K562 (cell line): ENCODE results near the gene ACAT2. TPM values are rescaled to one million over a fixed set of nuclear protein-coding genes. Genes with fewer than 3 reads are reported as not detected.

Source experiments
- BACH1 ChIP-seq: fragments of 200-800 bp; sonication (Bioruptor generic); IDR thresholded peaks from 2 replicates; pipeline ENCODE4 v1.6.1; 2016; ENCODE audit warnings: missing genetic modification characterization, missing compliant biosample characterization
- CBX2 ChIP-seq: fragments of 200-600 bp; sonication (generic); IDR thresholded peaks from one replicate; pipeline ENCODE4 v1.6.1; 2012; ENCODE audit warnings: mild to moderate bottlenecking, low read length, inconsistent platforms; ENCODE audit not compliant: insufficient read depth, poor library complexity, severe bottlenecking
- DDX20 ChIP-seq: fragments of 450-650 bp; IDR thresholded peaks from 2 replicates; pipeline ENCODE4 v1.6.1; 2016; ENCODE audit warnings: missing genetic modification characterization, low read depth, mild to moderate bottlenecking, missing compliant biosample characterization, moderate library complexity
- DPF2 ChIP-seq: fragments of 450-650 bp; IDR thresholded peaks from 2 replicates; pipeline ENCODE4 v1.6.1; 2016
- FOXA3 ChIP-seq, 2 experiments: fragments of 450-650 bp in 1 of 2; sonication (generic) in 1 of 2; formaldehyde crosslinking; IDR thresholded peaks in 1 of 2; conservative IDR thresholded peaks in 1 of 2; 2 replicates each; pipeline versions ENCODE4 v1.4.0 to v1.8.0; 2020 to 2022; ENCODE audit warnings: mild to moderate bottlenecking in 2 of 2, missing genetic modification reagents in 1 of 2
- GTF2E2 ChIP-seq: fragments of 200-800 bp; sonication (Bioruptor generic); IDR thresholded peaks from 2 replicates; pipeline ENCODE4 v1.6.1; 2016; ENCODE audit warnings: missing genetic modification characterization, missing compliant biosample characterization
- HDAC8 ChIP-seq: fragments of 450-650 bp; IDR thresholded peaks from 2 replicates; pipeline ENCODE4 v1.6.1; 2016; ENCODE audit warnings: mild to moderate bottlenecking, missing genetic modification characterization, moderate library complexity, missing compliant biosample characterization
- HOXB6 ChIP-seq: fragments of 250-450 bp; sonication (Bioruptor Pico); IDR thresholded peaks from 2 replicates; pipeline ENCODE4 v1.5.1; 2022; ENCODE audit warnings: mild to moderate bottlenecking, borderline replicate concordance
- NCOA1 ChIP-seq: fragments of 450-650 bp; IDR thresholded peaks from 2 replicates; pipeline ENCODE4 v1.6.1; 2016; ENCODE audit warnings: low read depth
- NFYB ChIP-seq: IDR thresholded peaks from 2 replicates; pipeline ENCODE4 v1.6.1; 2011; ENCODE audit warnings: mild to moderate bottlenecking, moderate library complexity; ENCODE audit not compliant: insufficient read length; ENCODE audit errors: extremely low read depth
- NR2C2 ChIP-seq, 2 experiments: fragments of 200-800 bp in 1 of 2; sonication (Bioruptor generic) in 1 of 2; sonication (generic) in 1 of 2; formaldehyde crosslinking in 1 of 2; IDR thresholded peaks; 2 replicates each; pipeline versions ENCODE4 v1.6.1 to v1.8.0; 2016 to 2022; ENCODE audit warnings: mild to moderate bottlenecking in 1 of 2, missing compliant biosample characterization in 1 of 2, missing genetic modification characterization in 1 of 2, missing genetic modification reagents in 1 of 2
- RBFOX2 ChIP-seq: fragments of 200-400 bp; formaldehyde crosslinking; IDR thresholded peaks from 2 replicates; pipeline ENCODE4 v1.6.1; 2017; ENCODE audit warnings: low read depth, mild to moderate bottlenecking, low read length, moderate library complexity
- RNF2 ChIP-seq: sonication (generic); IDR thresholded peaks from 2 replicates; pipeline ENCODE4 v1.6.1; 2016
- SIX5 ChIP-seq, 2 experiments: IDR thresholded peaks; 2 replicates each; pipeline ENCODE4 v1.6.1; 2011; ENCODE audit warnings: low read length in 2 of 2, borderline replicate concordance in 1 of 2, low read depth in 1 of 2, mild to moderate bottlenecking in 1 of 2, moderate library complexity in 1 of 2; ENCODE audit not compliant: insufficient read depth in 1 of 2
- YY1 ChIP-seq, 3 experiments: IDR thresholded peaks; 2 replicates each; pipeline ENCODE4 v1.6.1; 2011; ENCODE audit warnings: low read length in 2 of 3, mild to moderate bottlenecking in 2 of 3, moderate library complexity in 2 of 3, borderline replicate concordance in 1 of 3, control low read depth in 1 of 3, low read depth in 1 of 3; ENCODE audit not compliant: insufficient read depth in 3 of 3, insufficient replicate concordance in 2 of 3, control insufficient read depth in 1 of 3, insufficient read length in 1 of 3; ENCODE audit errors: extremely low read depth in 1 of 3
- ZNF165 ChIP-seq: fragments of 250-450 bp; sonication (Bioruptor Pico); IDR thresholded peaks from 2 replicates; pipeline ENCODE4 v1.4.0; 2020; ENCODE audit warnings: borderline replicate concordance
- ZNF282 ChIP-seq: sonication (generic); formaldehyde crosslinking; IDR thresholded peaks from 2 replicates; pipeline ENCODE4 v1.8.1; 2023; ENCODE audit warnings: missing genetic modification reagents
- ZNF507 ChIP-seq: conservative IDR thresholded peaks from 2 replicates; pipeline ENCODE4 v1.6.1; 2017; ENCODE audit warnings: missing genetic modification characterization, missing compliant biosample characterization
- polyA plus RNA-seq, 8 experiments: library from polyadenylated mRNA; depleted of rRNA in 4 of 8; stranded (reverse) in 5 of 8; unstranded in 3 of 8; fragments of >200 nt; fragmentation: Nextera tagmentation in 2 of 8; fragmentation: Illumina TruSeq in 1 of 8; extraction: Ambion mirVana in 2 of 8; extraction: Trizol in 1 of 8; gene quantifications; 2 replicates each; pipeline versions ENCODE4 v1.2.1 to v1.2.3, GENCODE V29; 2011 to 2014; ENCODE audit warnings: inconsistent platforms in 1 of 8, missing spikeins in 1 of 8
- total RNA-seq, 7 experiments: library from RNA; depleted of rRNA in 6 of 7; stranded (reverse); fragments of >200 nt in 6 of 7; fragmentation: Illumina TruSeq in 2 of 7; extraction: Trizol in 2 of 7; gene quantifications; 2 replicates each; pipeline versions ENCODE4 v1.2.1 to v1.2.3, GENCODE V29; 2011 to 2021; ENCODE audit warnings: low replicate concordance in 1 of 7
- TF ChIP-seq, protein P1 (sequence below): fragments of 250-450 bp; sonication (Bioruptor Pico); IDR thresholded peaks from 2 replicates; pipeline ENCODE4 v1.8.0; 2021; ENCODE audit warnings: moderate library complexity, mild to moderate bottlenecking, inconsistent platforms
- TF ChIP-seq, protein P2 (sequence below): fragments of 250-450 bp; sonication (Bioruptor Pico); IDR thresholded peaks from 2 replicates; pipeline ENCODE4 v1.6.1; 2021; ENCODE audit warnings: mild to moderate bottlenecking
- TF ChIP-seq, protein P3 (sequence below): fragments of 450-650 bp; formaldehyde crosslinking; IDR thresholded peaks from 2 replicates; pipeline ENCODE4 v1.4.0; 2022; ENCODE audit warnings: mild to moderate bottlenecking, moderate library complexity
- TF ChIP-seq, protein P4 (sequence below): fragments of 250-450 bp; sonication (Bioruptor Pico); IDR thresholded peaks from 2 replicates; pipeline ENCODE4 v1.9.0; 2021; ENCODE audit warnings: mild to moderate bottlenecking, inconsistent platforms

The ACAT2 gene
- total and polyA plus RNA-seq, 9 of the 15 experiments (the other 6 are each of a cell fraction or from before 2014, with no cell fraction given), result 63.0 to 309 (median 144) TPM

DNA sequence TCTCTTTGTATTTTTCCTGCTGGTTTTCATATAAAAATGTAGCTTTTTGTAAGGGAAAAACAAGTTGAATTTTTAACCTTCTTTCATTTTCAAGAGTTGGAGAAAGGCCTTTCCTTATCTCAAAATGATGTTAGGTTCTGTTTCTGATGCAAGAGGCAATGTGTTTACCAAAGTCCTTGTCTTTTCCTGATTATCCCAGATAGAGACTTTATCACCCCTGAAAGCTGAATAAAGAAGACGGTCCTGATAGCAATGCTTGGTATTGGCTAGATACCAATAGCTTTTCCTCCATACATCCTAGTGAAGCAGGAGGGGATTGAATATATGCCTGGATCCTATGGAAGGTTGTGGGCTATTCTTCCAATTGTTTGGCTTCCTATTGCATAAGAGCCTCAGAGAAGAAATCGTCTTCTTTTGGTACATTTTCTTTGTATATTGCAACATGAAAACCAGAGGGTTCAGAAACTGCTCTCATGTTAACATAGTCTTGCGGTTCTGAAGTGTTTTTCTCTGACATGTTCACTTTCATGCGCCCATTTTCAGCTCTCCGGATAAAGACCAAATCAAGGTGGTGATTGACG is 43.7 kb downstream of the ACAT2 start (continued):
- TF ChIP-seq, protein P1, sequence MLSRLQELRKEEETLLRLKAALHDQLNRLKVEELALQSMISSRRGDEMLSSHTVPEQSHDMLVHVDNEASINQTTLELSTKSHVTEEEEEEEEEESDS (CRISPR knock-in tag), result no peak
- TF ChIP-seq, protein P2, sequence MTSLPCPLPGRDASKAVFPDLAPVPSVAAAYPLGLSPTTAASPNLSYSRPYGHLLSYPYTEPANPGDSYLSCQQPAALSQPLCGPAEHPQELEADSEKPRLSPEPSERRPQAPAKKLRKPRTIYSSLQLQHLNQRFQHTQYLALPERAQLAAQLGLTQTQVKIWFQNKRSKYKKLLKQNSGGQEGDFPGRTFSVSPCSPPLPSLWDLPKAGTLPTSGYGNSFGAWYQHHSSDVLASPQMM (CRISPR knock-in tag), result no peak
- TF ChIP-seq NFYB (no peak), ZNF165 (CRISPR knock-in tag) (0 out of 2 replicates have a peak, but pooled peaks have one; percentile 45), FOXA3 (CRISPR knock-in tag; conservative IDR thresholded peaks at IDR 0.05 in 1 of 2, IDR thresholded peaks at IDR 0.05 in 1 of 2) (peak in 1 of 2 experiments; percentile 79; a peak in 2 of 4 replicates), NCOA1 (no peak), GTF2E2 (tag) (no peak), SIX5 (IDR thresholded peaks at IDR 0.05; ENCODE audit: borderline replicate concordance in 1 of 2, insufficient read depth in 1 of 2, low read depth in 1 of 2, low read length in 2 of 2) (no peak), HDAC8 (tag) (no peak), ZNF507 (tag) (no peak), DPF2 (peak; percentile 28; the same call in 1 of the 2 replicates), BACH1 (peak; percentile 56; the same call in 1 of the 2 replicates), RNF2 (no peak; the same call in 1 of the 2 replicates), CBX2 (no peak), YY1 (IDR thresholded peaks at IDR 0.05; ENCODE audit: borderline replicate concordance in 1 of 3, control insufficient read depth in 1 of 3, extremely low read depth in 1 of 3, insufficient read depth in 3 of 3, insufficient read length in 1 of 3, insufficient replicate concordance in 2 of 3, low read depth in 1 of 3, low read length in 2 of 3) (no peak), DDX20 (tag) (peak; percentile 60; the same call in 1 of the 2 replicates), HOXB6 (CRISPR knock-in tag) (no peak), RBFOX2 (no peak), ZNF282 (CRISPR knock-in tag) (no peak), NR2C2 (CRISPR knock-in tag; IDR thresholded peaks at IDR 0.05) (no peak), NR2C2 (tag; IDR thresholded peaks at IDR 0.05) (no peak)
- TF ChIP-seq, protein P3, sequence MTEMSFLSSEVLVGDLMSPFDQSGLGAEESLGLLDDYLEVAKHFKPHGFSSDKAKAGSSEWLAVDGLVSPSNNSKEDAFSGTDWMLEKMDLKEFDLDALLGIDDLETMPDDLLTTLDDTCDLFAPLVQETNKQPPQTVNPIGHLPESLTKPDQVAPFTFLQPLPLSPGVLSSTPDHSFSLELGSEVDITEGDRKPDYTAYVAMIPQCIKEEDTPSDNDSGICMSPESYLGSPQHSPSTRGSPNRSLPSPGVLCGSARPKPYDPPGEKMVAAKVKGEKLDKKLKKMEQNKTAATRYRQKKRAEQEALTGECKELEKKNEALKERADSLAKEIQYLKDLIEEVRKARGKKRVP, result peak; percentile 83
- TF ChIP-seq, protein P4, sequence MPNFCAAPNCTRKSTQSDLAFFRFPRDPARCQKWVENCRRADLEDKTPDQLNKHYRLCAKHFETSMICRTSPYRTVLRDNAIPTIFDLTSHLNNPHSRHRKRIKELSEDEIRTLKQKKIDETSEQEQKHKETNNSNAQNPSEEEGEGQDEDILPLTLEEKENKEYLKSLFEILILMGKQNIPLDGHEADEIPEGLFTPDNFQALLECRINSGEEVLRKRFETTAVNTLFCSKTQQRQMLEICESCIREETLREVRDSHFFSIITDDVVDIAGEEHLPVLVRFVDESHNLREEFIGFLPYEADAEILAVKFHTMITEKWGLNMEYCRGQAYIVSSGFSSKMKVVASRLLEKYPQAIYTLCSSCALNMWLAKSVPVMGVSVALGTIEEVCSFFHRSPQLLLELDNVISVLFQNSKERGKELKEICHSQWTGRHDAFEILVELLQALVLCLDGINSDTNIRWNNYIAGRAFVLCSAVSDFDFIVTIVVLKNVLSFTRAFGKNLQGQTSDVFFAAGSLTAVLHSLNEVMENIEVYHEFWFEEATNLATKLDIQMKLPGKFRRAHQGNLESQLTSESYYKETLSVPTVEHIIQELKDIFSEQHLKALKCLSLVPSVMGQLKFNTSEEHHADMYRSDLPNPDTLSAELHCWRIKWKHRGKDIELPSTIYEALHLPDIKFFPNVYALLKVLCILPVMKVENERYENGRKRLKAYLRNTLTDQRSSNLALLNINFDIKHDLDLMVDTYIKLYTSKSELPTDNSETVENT (CRISPR knock-in tag), result no peak
